NCI-H524 treated with DMSO at 0.1 percent for 48 hours (cell line): ENCODE measurements around the gene LRRC31.

ENCODE experiments used
- DNase-seq: peaks from one replicate; lab custom pipeline; 2025; lab: John Stamatoyannopoulos, UW

The LRRC31 gene

DNA sequence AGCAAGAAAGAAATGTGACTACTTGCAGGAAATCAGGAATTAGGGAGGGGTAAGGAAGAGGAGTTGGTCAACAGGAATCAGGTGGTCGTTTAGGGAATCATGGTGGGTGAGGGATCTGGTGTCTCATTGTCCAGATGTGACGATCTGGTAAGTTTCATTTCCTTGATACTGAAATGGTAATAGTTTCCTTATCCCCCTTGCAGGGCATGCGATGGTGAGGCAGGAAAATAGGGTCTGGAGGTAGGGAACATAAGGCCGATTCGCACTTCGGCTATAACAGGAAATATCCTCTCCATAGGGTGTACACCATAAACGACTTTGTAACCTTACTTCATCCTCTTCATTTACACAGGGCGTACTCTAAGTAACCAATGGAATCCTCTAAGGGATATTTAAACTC, 56.5 kb downstream of the LRRC31 start:
- DNase-seq, result no peak

GRCh38 chr3:169812332-169813235, 57.2 kb downstream of the LRRC31 start, which contains the start of the genes LRRC34 and LRRIQ4:
TSS of gene LRRC34 (minus strand) at chr3:169812904. CDS start at chr3:169812548, 356 bp downstream.
TSS of gene LRRIQ4 (plus strand) at chr3:169812870. CDS start at chr3:169821922, 9,052 bp downstream.
- DNase-seq, result peak; percentile 86

DNA sequence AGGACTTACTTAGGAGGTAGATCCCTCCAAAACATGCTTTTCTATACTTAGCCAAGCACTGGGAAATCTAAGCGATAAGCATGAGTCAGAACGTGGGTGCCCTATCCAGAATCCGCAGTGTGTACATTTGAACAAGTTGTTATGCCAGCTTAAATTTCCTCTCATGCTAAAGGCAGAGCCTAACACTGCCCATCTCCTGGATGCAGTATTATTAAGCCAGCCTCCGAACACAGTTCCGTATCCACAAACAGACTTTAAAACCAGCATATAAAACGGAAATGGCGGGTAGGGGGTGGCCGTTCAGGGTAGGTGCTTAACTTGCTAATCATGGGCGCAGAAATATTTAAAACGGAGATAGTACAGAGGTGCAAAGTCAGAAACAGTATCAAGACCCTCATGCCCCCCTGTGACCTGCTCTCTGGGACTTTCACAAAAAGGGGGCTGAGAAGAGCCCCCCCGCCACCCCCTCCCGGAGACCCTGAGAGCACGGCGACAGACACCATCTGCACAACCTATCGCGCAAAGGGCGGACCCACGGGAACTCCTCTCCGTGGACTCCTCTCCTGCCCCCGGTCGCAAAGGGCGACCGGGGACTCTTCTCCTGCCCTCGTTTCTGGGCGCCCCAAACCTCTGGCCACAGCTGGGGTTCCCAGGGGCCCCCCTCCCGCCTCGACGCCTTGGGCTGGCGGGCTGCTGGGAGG, 58.0 kb downstream of the LRRC31 start:
- DNase-seq, result peak; percentile 43

GRCh38 chr3:169809230-169809795, 60.4 kb downstream of the LRRC31 start:
- no peak for DNase-seq

GRCh38 chr3:169804681-169805080, 65.1 kb downstream of the LRRC31 start:
- DNase-seq, result no peak

- no peak for DNase-seq
These were observed 77.4 kb downstream of the LRRC31 start for GRCh38 chr3:169792359-169792758.

GRCh38 chr3:169790687-169791429, 78.9 kb downstream of the LRRC31 start:
- no peak for DNase-seq

DNA sequence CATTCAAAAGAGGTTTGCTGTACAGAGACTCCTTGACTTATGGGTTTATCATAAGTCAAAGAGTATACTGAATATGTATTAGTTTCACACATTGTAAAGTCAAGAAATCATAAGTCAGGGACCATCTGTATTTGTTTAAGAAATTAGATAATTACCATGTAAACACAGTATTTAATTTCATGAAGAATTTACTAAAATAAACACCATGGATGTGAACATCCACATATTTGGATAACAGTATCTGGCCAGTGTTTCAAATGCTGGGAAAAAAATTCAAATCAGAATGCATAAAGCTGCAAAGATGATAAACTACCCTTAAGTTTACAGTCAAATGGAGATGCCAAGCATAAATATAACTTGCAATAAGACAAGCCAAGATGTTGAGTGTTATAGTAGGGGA, 79.5 kb downstream of the LRRC31 start:
- DNase-seq, result no peak
